IPS DF 4.7 (cell line): ENCODE data around the gene LEKR1.

Source experiments
- DNase-seq: peaks from one replicate; pipeline ENCODE4 v3.0.0-alpha.2; 2013; ENCODE audit warnings: low spot score; ENCODE audit errors: extremely low read depth

LEKR1 gene

GRCh38 chr3:157056035-157056434 lies 229.9 kb downstream of the LEKR1 start:
- no peak for DNase-seq

DNA sequence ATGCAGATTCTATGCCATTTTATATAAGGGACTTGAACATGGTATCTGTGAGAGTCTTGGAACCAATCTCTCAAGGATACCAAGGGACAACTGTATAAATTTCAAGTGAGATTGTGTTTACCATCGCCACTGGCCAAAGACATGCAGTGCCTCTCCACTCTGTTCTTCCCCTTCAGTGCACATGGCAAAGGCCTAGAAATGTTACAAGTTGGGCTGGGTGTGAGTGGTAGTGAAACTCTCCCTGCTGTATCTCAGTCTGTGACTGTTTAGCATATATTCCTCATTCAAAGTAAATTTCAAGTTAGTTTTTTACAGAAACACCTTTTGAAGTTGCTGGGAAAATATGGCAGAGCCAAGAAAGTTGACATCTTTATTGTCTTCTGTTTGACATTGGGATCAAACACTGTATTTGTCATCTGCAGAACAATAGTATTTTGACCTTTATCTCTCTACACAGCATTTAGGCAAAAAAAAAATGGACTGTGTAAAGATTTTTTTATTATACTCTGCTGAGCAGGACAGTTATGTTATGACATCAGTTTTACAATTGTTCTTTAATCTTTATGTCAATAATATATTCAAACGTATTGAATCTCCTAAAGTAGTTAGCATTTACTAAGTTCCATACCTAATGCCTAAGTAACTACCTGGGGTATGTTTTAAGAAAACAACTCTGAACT lies 232.4 kb downstream of the LEKR1 start:
- no peak for DNase-seq

GRCh38 chr3:157059181-157059580 lies 233.0 kb downstream of the LEKR1 start:
- no peak for DNase-seq

DNA sequence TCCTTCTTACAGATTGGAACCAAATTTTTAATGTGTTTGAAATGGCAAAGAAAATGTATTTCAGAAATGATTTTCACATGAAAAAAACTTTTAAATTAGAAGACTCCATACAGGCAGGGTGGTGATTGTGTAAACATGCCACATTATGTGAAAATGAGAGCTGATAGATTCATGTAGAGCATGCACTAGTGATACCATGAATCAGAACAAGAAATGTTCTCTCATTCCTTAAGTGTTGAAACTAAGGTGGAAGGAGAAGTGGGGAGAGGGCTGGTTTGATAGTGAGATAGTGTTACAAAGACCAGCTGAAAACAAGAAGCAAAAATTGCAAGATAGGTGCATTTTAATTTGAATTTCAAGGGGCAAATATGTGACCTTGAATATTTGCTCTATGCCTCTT lies 233.5 kb downstream of the LEKR1 start:
- no peak for DNase-seq

DNA sequence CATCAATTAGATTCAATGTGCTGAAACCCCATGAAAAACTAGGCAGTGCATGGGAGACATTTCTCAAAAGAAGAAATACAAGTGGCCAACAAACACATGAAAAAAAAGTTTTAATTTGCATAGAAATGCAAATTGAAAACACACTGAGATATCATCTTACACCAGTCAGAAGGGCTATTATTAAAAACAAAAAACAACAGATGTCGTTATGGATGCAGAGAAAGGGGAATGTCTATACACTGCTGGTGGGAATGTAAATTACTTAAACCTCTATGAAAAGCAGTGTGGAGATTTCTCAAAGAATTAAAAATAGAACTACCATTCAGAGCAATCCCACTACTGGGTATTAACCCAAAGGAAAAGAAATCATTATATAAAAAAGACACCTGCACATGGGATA lies 235.1 kb downstream of the LEKR1 start:
- DNase-seq: no peak

DNA sequence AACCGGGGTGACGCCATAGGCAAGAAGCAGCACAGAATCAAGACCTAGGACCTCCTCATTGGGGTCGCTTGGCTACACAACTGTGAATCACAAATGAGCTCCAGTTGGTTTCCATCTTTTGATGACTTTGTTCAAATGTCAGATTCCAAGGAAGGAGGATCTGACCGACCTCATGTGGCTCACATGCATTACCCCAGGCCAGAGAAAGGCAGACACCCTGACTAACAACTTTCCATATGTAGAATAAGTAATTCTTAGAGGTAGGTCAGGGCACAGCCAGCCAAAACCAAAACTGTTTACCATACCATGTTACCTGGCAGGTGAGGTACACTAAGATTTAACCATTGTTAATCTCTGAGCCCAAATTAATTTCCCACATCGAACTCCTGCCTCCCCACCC lies 237.3 kb downstream of the LEKR1 start:
- no peak for DNase-seq

DNA sequence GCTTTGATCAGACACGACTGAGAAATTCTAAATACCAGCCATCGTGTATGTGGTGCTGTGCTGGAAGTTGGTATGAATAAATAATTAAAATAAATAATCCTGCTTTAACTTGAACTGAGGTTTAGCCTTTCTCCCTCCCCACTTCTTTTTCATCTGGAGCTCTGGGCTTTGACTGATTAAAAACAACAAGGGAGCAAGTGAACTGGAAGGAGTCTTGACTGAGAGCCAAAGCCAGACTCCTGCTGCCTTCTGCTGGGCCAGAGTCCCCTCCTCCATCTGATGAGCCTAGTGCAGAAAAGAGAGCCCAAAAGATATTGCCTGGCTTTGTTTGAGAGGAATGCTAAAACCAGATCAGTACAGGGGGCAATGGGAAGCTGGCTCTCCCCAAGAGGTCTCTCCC lies 237.8 kb downstream of the LEKR1 start:
- DNase-seq: no peak

DNA sequence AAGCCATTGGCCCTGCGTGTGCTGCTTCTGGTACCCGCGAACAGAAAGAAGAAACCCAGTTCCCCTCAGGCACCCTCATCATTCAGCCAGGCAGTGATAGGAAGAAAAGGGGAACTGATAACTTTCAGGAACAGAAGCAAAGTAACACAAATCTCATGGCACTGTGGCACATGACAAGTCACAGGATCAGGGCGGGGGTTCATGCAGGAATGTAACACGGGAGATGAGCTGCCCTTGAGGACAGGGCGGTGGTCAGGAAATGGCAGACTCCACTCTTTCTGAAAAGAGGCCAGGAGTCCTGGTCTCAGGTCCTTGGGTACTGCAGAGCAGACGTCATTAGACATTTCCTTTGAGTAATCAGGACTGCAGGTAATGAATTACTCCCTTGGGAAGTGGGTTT lies 238.2 kb downstream of the LEKR1 start:
- no peak for DNase-seq

DNA sequence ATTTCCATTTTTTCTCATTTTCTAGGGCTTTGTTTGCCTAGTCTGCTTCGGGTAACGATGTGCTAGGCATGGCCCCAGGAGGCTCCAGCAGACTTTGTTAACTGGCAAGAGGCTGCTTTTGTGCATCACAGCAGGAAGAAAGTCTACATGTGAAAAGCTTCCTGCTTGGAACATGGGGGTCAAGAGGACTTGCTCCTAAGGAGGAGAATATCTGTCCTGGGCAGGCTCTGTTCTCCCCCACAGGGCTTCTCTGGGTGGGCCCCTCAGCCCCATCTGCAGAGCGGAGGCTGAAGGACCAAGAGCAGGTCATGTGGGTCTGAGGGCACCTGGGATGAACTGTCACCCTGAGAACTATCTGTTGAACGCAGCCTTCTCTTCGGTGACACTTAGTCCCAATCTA lies 239.0 kb downstream of the LEKR1 start:
- DNase-seq: no peak

- DNase-seq: no peak
These were observed 240.4 kb downstream of the LEKR1 start for GRCh38 chr3:157066335-157067098.

GRCh38 chr3:157067114-157067513 lies 241.0 kb downstream of the LEKR1 start:
- no peak for DNase-seq

GRCh38 chr3:157069406-157069805 lies 243.3 kb downstream of the LEKR1 start:
- DNase-seq: no peak

GRCh38 chr3:157069846-157070677 lies 243.9 kb downstream of the LEKR1 start:
- no peak for DNase-seq

GRCh38 chr3:157070678-157070999 lies 244.5 kb downstream of the LEKR1 start:
- no peak for DNase-seq

DNA sequence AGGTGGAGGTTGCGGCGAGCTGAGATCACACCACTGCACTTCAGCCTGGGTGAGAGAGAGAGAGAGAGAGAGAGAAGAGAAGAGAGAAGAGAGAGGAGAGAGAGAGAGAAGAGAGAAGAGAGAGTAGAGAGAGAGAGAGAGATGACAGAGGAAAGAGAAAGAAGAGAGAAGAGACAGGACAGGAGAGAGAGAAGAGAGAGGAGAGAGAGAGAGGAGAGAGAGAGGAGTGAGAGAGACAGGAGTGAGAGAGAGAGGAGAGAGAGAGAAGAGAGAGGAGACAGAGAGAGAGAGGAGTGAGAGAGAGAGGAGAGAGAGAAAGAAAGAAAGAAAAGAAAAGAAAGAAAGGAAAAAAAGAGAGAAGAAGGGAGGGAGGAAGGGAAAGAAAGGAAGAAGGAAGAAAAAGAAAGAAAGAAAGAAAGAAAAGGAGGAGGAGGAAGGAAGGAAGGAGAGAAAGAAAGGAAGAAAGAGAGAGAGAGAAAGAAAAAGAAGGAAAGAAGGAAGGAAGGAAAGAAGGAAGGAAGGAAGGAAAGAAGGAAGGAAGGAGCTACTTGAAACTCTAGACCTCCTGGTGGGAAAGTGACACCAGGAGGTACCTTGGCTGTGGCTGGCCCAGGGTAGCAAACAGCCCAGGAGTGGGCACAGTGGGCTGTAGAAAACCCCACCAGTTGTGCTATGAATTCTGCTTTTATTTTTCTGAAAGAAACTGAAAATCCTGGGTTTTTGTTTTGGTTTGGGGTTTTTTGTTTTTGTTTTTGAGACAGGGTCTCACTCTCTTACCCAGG lies 245.8 kb downstream of the LEKR1 start:
- DNase-seq: no peak

GRCh38 chr3:157073810-157074209 lies 247.7 kb downstream of the LEKR1 start:
- DNase-seq: no peak

- DNase-seq: no peak
These were observed 248.3 kb downstream of the LEKR1 start for GRCh38 chr3:157074490-157074889.

- no peak for DNase-seq
These were observed 248.8 kb downstream of the LEKR1 start for GRCh38 chr3:157074981-157075380.

- DNase-seq: no peak
These were observed 249.7 kb downstream of the LEKR1 start for GRCh38 chr3:157075693-157076420.

- no peak for DNase-seq
These were observed 251.4 kb downstream of the LEKR1 start for GRCh38 chr3:157077565-157077991.
